Measurements from ENCODE around the gene TGFBR3.

DNA sequence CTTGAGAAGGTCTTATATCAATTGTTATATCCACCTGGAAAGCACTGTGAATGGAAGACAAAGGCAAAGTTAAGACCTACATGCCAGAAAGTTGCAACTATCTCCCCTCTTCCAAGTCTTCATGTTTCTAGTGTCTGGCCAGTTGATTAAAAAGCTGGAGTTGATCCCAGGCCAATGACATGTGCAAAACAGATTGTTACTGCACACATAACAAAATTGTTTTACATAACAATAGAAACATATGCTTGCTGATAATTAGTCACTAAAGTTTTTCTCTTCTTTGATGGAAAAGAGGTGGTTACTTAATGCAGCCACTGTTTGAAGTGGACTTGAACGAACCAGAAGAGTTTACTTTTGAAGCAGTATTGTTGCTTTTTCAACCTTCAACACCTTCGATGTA, 158.2 kb downstream of the TGFBR3 start:
- TF ChIP-seq, protein P1, sequence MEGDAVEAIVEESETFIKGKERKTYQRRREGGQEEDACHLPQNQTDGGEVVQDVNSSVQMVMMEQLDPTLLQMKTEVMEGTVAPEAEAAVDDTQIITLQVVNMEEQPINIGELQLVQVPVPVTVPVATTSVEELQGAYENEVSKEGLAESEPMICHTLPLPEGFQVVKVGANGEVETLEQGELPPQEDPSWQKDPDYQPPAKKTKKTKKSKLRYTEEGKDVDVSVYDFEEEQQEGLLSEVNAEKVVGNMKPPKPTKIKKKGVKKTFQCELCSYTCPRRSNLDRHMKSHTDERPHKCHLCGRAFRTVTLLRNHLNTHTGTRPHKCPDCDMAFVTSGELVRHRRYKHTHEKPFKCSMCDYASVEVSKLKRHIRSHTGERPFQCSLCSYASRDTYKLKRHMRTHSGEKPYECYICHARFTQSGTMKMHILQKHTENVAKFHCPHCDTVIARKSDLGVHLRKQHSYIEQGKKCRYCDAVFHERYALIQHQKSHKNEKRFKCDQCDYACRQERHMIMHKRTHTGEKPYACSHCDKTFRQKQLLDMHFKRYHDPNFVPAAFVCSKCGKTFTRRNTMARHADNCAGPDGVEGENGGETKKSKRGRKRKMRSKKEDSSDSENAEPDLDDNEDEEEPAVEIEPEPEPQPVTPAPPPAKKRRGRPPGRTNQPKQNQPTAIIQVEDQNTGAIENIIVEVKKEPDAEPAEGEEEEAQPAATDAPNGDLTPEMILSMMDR (IDR thresholded peaks at IDR 0.05; ENCODE audit: low read depth, low read length): no peak
- no peak for TF ChIP-seq EZH2phosphoT487 (IDR thresholded peaks at IDR 0.05; ENCODE audit: low read depth)

Measured in OCI-LY3 (cell line).